ENCODE measurements around the gene UROC1. TPM values are rescaled to one million over a fixed set of nuclear protein-coding genes. Genes with fewer than 3 reads are reported as not detected.

Gene UROC1
- total RNA-seq, 4 donors from 2014 or later, result not detected

GRCh38 chr3:126500016-126500415 is 17.6 kb downstream of the UROC1 start:
- peaks cover 0 to 2% of the 10 kb centered on the region in 2 donors for H3K27me3 ChIP-seq

GRCh38 chr3:126499401-126499800 is 18.2 kb downstream of the UROC1 start:
- H3K36me3 ChIP-seq, result no peaks in the 10 kb centered on the region
- no peaks in the 10 kb centered on the region for H3K9me3 ChIP-seq
- H3K4me1 ChIP-seq, result peaks cover 0 to 1% (median 0%) of the 10 kb centered on the region in 4 donors
- WGBS, 2 donors, result 89 to 94% methylated on average over 9 of the region's 9 CpGs
- no peak for DNase-seq (ENCODE audit: low spot score in 2 of 2)
- no peak overlapping the region for H3K27ac ChIP-seq
- TF ChIP-seq EP300 (IDR thresholded peaks at IDR 0.05), result no peak
- TF ChIP-seq POLR2A (IDR thresholded peaks at IDR 0.05), result no peak
- TF ChIP-seq CTCF (IDR thresholded peaks at IDR 0.05), result no peak
- no peaks in the 10 kb centered on the region for H3K27me3 ChIP-seq
- no peak overlapping the region for H3K4me3 ChIP-seq

More at GRCh38 chr3:126500016-126500415, 17.6 kb downstream of the UROC1 start:
- no peak for TF ChIP-seq CTCF (IDR thresholded peaks at IDR 0.05)
- no peak for TF ChIP-seq POLR2A (IDR thresholded peaks at IDR 0.05)
- TF ChIP-seq EP300 (IDR thresholded peaks at IDR 0.05), result no peak
- WGBS, 2 donors, result 90 to 91% methylated on average over 7 of the region's 7 CpGs
- no peaks in the 10 kb centered on the region for H3K36me3 ChIP-seq
- H3K27ac ChIP-seq, result no peak overlapping the region
- H3K9me3 ChIP-seq, result no peaks in the 10 kb centered on the region
- no peak overlapping the region for H3K4me3 ChIP-seq
- H3K4me1 ChIP-seq, result no peaks in the 10 kb centered on the region
- DNase-seq (ENCODE audit: low spot score in 2 of 2), result no peak

- Histone ChIP-seq H3K27me3 (no peaks in the 10 kb centered on the region), H3K36me3 (no peaks in the 10 kb centered on the region), H3K9me3 (no peaks in the 10 kb centered on the region), H3K4me3 (no peak overlapping the region), H3K27ac (no peak overlapping the region), H3K4me1 (peaks cover 0 to 6% (median 0%) of the 10 kb centered on the region in 4 donors)
- 60 to 79% methylated on average over 7 to 9 of the region's 10 CpGs for WGBS, 2 donors
- TF ChIP-seq CTCF (IDR thresholded peaks at IDR 0.05), result no peak
- TF ChIP-seq POLR2A (IDR thresholded peaks at IDR 0.05), result no peak
- TF ChIP-seq EP300 (IDR thresholded peaks at IDR 0.05), result no peak
- DNase-seq (ENCODE audit: low spot score in 2 of 2), result no peak
Observed at GRCh38 chr3:126498929-126499328, 18.6 kb downstream of the UROC1 start.

- Histone ChIP-seq H3K4me3 (no peak overlapping the region), H3K9me3 (no peaks in the 10 kb centered on the region), H3K4me1 (peaks cover 0 to 6% (median 0%) of the 10 kb centered on the region in 4 donors), H3K36me3 (no peaks in the 10 kb centered on the region), H3K27ac (no peak overlapping the region), H3K27me3 (no peaks in the 10 kb centered on the region)
- WGBS, 2 donors, result 87% methylated on average over 4 of the region's 4 CpGs
- DNase-seq (ENCODE audit: low spot score in 2 of 2), result no peak
- TF ChIP-seq POLR2A (IDR thresholded peaks at IDR 0.05) (no peak), CTCF (IDR thresholded peaks at IDR 0.05) (no peak), EP300 (IDR thresholded peaks at IDR 0.05) (no peak)
Observed at GRCh38 chr3:126498461-126498860, 19.1 kb downstream of the UROC1 start.

- no peak for DNase-seq (ENCODE audit: low spot score in 2 of 2)
- Histone ChIP-seq H3K27me3 (no peaks in the 10 kb centered on the region), H3K4me1 (peaks cover 0 to 6% (median 0%) of the 10 kb centered on the region in 4 donors), H3K4me3 (no peak overlapping the region), H3K9me3 (no peaks in the 10 kb centered on the region), H3K36me3 (no peaks in the 10 kb centered on the region), H3K27ac (no peak overlapping the region)
- WGBS, 2 donors, result 94 to 100% methylated on average over 3 to 6 of the region's 6 CpGs
- no peak for TF ChIP-seq EP300 (IDR thresholded peaks at IDR 0.05)
- no peak for TF ChIP-seq CTCF (IDR thresholded peaks at IDR 0.05)
- TF ChIP-seq POLR2A (IDR thresholded peaks at IDR 0.05), result no peak
Observed at GRCh38 chr3:126497956-126498355, 19.6 kb downstream of the UROC1 start.
